T-helper 2 cell treated with Interferon-gamma antibody and Interleukin-4, amounts not matched to agents 100 ng/mL and 5 ng/mL, for 36 hours (primary cell): ENCODE data around the gene TMEM247. TPM values are rescaled to one million over a fixed set of nuclear protein-coding genes. Genes with fewer than 3 reads are reported as not detected.

ENCODE experiments used
- intact Hi-C: fragments of 100-400 bp; cut with micrococcal nuclease; formaldehyde crosslinking; loops from one replicate; pipeline ENCODE4 v1.15.1; 2023
- total RNA-seq: library from RNA; stranded (reverse); gene quantifications from 2 replicates; pipeline ENCODE4 v1.2.3, GENCODE V29; 2022

The TMEM247 gene
- total RNA-seq, 1 donor from 2014 or later = not detected

- intact Hi-C loops = no loop called here
These were observed 9.0 kb downstream of the TMEM247 start for GRCh38 chr2:46488389-46488788.

- intact Hi-C loops = no loop called here
These were observed 10.2 kb downstream of the TMEM247 start for GRCh38 chr2:46489423-46490174.

GRCh38 chr2:46490521-46491141 is 11.3 kb downstream of the TMEM247 start:
- intact Hi-C loops = no loop called here

GRCh38 chr2:46492301-46492700 is 12.9 kb downstream of the TMEM247 start:
- intact Hi-C loops = no loop called here

GRCh38 chr2:46493241-46493970 is 14.0 kb downstream of the TMEM247 start:
- intact Hi-C loops = no loop called here

GRCh38 chr2:46493971-46494250 is 14.5 kb downstream of the TMEM247 start:
- intact Hi-C loops = no loop called here

GRCh38 chr2:46494596-46494995 is 15.2 kb downstream of the TMEM247 start:
- intact Hi-C loops = no loop called here

GRCh38 chr2:46495231-46496030 is 16.1 kb downstream of the TMEM247 start:
- intact Hi-C loops = no loop called here

- intact Hi-C loops = no loop called here
These were observed 18.4 kb downstream of the TMEM247 start for GRCh38 chr2:46497766-46498165.

- intact Hi-C loops = no loop called here
These were observed 19.3 kb downstream of the TMEM247 start for GRCh38 chr2:46498681-46499080.

GRCh38 chr2:46499392-46499785 is 20.0 kb downstream of the TMEM247 start:
- intact Hi-C loops = no loop called here

GRCh38 chr2:46500801-46501200 is 21.4 kb downstream of the TMEM247 start:
- intact Hi-C loops = no loop called here

- intact Hi-C loops = no loop called here
These were observed 23.0 kb downstream of the TMEM247 start for GRCh38 chr2:46502291-46502885.

GRCh38 chr2:46503686-46504085 is 24.3 kb downstream of the TMEM247 start:
- intact Hi-C loops = no loop called here

GRCh38 chr2:46504221-46504620 is 24.9 kb downstream of the TMEM247 start:
- intact Hi-C loops = no loop called here

GRCh38 chr2:46504685-46505471 is 25.5 kb downstream of the TMEM247 start:
- intact Hi-C loops = no loop called here

- intact Hi-C loops = no loop called here
These were observed 26.1 kb downstream of the TMEM247 start for GRCh38 chr2:46505472-46505783.

GRCh38 chr2:46506131-46506706 is 26.9 kb downstream of the TMEM247 start:
- intact Hi-C loops = no loop called here

- intact Hi-C loops = no loop called here
These were observed 28.9 kb downstream of the TMEM247 start for GRCh38 chr2:46508312-46508711.

GRCh38 chr2:46508759-46509158 is 29.4 kb downstream of the TMEM247 start:
- intact Hi-C loops = no loop called here
